ENCODE results near the gene FGD5.

Gene FGD5, protein sequence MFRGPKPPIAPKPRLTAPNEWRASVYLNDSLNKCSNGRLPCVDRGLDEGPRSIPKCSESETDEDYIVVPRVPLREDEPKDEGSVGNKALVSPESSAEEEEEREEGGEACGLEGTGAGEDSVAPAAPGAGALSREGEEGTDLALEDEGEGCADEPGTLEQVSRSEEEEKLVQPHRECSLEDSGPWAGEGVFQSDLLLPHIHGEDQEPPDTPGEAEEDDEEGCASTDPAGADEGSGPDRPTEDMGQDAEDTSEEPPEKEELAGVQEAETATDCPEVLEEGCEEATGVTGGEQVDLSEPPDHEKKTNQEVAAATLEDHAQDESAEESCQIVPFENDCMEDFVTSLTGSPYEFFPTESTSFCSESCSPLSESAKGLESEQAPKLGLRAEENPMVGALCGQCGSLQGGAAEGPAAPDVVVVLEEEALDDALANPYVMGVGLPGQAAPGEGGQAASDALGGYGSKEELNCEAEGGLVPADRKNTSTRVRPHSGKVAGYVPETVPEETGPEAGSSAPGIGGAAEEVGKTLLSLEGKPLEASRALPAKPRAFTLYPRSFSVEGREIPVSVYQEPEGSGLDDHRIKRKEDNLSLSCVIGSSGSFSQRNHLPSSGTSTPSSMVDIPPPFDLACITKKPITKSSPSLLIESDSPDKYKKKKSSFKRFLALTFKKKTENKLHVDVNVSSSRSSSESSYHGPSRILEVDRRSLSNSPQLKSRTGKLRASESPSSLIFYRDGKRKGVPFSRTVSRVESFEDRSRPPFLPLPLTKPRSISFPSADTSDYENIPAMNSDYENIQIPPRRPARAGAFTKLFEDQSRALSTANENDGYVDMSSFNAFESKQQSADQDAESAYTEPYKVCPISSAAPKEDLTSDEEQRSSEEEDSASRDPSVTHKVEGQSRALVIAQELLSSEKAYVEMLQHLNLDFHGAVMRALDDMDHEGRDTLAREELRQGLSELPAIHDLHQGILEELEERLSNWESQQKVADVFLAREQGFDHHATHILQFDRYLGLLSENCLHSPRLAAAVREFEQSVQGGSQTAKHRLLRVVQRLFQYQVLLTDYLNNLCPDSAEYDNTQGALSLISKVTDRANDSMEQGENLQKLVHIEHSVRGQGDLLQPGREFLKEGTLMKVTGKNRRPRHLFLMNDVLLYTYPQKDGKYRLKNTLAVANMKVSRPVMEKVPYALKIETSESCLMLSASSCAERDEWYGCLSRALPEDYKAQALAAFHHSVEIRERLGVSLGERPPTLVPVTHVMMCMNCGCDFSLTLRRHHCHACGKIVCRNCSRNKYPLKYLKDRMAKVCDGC (N-terminal part only)

GRCh38 chr3:14818804-14819500 lies at the start of gene FGD5:
Gene FGD5, plus strand, starts transcription at chr3:14818962. Its CDS starts 110 bp downstream, at chr3:14819072.
- no peak for DNase-seq (ENCODE audit: low read depth)

DNA sequence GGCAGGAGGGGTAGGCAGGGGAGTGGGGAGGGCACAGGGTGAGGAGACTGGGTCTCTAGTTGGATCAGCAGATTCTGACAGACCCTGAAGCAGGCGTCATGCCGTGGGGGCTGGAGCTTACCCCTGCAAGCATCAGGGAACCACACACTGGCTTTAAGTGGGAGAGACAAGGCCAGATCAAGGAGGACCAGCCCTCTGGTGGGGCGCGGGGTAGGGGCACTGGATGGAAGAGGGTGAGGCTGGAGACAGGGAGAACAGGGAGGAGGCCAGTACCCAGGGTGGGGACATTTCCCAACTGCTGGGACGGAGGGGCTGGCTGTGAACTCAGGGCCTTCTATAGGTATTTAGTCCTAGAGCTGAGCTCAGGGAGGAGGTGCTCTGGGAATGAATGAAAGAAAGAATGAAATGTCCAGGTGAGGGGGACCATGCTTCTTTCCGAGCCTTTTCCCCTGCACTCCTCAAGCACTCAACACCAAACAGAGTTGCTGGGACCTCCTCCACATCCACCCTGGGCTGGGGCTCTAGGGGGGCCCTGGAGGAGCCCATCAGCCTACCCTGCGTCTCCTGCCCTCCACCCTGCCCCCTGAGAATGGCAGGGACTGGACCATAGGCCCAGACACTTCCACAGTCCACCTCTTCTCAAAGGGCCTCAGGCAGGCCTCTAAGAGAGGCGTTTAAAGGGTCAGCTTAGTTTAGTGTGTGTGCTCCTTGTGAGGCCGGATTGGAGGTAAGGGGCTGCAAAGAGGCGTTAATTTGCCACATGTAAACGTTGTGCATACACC lies 49.0 kb upstream of the FGD5 start:
- no peak for DNase-seq (ENCODE audit: low read depth)

DNA sequence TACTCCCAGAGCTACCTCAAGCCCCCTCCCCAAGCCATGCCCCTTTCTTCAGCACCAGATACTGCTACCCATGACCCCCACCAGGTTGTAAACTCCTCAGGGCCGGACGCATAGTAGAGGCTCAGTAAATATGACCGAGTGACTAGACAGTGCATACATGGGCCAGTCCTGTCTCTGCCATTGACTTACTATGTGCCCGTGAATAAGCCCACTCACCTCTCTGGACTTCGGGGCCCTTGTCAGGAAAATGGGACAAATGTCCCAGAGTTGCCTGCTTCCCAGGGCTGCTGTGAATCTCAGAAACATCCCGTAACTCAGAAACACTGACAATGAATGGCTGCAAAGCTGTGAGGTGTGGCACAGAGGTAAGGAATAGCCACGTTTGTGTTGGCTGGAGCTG lies 48.2 kb upstream of the FGD5 start:
- DNase-seq (ENCODE audit: low read depth): no peak

- DNase-seq (ENCODE audit: low read depth): no peak
These were observed 46.9 kb upstream of the FGD5 start for GRCh38 chr3:14771593-14772497.

DNA sequence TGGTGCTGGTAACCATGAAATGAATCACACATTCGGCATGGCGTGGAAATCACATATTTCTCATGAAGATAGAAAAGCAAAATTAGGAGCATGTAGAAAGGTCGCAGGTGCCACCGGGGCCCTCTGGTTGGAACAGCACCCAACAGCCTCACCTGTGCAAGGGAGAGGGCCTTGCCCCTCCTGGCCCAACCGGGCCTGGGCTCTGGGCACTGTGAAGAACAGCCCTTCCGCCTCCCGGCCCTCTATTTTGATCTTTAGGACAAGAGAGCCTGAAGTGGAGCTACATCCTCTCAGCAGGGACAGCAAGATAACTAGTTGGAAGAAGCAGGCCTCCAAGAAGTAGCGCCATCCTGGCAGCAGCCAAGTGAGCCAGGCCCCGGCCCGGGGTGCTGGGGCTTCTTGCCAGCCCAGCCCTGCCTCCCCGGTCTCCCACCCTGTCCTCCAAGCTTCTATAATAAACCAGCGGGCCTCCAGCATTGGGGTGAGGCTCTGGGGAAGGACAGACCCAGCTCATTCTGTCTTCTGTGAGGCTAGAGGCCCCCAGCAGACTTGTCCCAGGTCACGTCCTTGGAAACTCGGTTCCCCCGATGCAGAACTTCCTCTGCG lies 46.1 kb upstream of the FGD5 start:
- DNase-seq (ENCODE audit: low read depth): no peak

GRCh38 chr3:14773281-14773680 lies 45.5 kb upstream of the FGD5 start:
- no peak for DNase-seq (ENCODE audit: low read depth)

GRCh38 chr3:14773691-14774128 lies 45.1 kb upstream of the FGD5 start:
- no peak for DNase-seq (ENCODE audit: low read depth)

- DNase-seq (ENCODE audit: low read depth): no peak
These were observed 44.3 kb upstream of the FGD5 start for GRCh38 chr3:14774431-14774830.

DNA sequence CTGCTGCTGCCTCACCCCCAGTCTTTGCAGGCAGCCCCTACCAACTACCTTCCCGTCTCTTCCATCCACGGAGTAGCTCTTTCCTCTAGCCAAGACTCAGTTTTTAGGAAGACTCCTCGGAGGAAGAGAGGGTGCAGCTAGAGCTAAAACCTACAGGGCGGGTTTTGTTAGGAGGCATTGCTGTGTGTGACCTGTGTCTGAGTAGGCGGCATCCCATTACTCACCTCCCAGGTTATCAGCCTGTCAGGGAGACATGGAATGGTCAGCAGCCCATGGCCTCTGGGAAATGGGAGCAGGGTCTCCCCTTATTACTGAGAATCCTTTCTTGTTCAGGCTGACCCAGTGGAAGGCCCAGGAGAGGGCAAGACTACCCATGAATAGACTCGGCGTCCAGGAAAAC lies 43.8 kb upstream of the FGD5 start:
- no peak for DNase-seq (ENCODE audit: low read depth)

DNA sequence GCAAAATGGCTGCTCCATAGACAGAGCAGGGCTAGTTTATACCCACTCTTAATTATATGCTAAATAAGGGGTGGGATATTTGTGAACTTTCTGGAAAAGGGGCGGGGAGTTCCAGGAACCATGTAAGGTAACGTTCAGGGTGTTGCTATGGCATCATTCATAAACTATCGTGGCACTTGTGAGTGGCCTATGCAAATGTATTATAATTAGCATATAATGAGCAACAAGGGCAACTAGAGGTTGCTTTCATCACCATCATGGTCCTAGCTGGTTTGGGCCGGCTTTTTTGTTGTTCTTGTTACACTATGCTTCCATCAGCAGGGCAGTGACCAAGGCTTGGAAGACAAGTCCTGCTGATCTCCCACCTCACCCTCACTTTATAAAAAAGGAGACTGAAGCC lies 43.2 kb upstream of the FGD5 start:
- DNase-seq (ENCODE audit: low read depth): no peak

DNA sequence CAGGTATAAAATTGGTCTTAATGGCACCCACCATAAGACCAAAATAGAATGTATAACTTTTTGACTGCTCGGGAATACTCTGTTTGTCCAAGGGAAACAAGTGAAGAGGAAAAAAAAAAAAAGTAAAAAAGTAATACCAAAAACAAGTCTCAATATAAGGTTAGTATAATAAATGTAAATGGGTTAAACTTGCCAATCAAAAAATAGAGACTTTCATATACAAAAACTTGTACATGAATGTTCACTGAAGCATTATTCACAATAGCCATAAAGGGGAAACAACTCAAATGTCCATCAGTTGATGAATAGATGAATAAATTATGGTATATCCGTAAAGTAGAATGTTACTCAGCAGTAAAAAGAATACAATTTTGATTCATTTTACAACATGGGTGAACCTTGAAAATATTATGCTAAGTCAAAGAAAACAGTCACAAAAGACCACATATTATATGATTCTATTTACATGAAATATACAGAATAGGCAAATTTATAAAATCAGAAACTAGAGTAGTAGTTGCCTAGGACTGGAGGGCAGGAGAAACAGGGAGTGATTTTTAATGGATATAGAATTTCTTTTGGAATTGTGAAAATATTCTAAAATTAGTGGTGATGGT lies 39.6 kb upstream of the FGD5 start:
- DNase-seq (ENCODE audit: low read depth): no peak

DNA sequence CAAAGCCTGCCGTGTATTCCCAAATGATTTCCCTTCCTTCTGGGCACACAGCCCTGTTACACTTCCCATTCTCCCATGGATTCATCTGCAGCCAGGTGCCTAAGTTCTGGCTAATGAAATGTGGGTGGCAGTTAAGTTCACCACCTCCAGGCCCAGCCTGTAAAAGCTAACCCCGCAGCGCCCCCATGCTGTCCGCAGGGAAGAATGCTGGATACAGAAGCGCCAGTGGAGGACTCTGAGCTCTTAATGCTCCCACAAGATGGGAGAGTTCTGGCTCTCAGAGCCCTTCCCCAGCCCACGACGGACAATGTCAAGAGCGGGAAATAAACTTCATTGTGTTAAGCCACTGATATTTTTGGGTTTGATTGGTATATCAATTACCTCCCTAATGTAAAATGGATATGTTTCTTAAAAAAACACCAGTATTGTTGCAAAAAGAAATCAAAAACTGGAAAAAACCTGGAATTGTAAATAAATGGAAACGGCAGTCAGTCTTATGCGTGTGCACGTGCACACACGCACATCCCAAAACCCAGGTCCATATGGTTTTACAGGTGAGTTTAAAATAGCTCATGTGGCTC lies 37.7 kb upstream of the FGD5 start:
- no peak for DNase-seq (ENCODE audit: low read depth)

GRCh38 chr3:14783480-14784086 lies 35.2 kb upstream of the FGD5 start:
- DNase-seq (ENCODE audit: low read depth): no peak

DNA sequence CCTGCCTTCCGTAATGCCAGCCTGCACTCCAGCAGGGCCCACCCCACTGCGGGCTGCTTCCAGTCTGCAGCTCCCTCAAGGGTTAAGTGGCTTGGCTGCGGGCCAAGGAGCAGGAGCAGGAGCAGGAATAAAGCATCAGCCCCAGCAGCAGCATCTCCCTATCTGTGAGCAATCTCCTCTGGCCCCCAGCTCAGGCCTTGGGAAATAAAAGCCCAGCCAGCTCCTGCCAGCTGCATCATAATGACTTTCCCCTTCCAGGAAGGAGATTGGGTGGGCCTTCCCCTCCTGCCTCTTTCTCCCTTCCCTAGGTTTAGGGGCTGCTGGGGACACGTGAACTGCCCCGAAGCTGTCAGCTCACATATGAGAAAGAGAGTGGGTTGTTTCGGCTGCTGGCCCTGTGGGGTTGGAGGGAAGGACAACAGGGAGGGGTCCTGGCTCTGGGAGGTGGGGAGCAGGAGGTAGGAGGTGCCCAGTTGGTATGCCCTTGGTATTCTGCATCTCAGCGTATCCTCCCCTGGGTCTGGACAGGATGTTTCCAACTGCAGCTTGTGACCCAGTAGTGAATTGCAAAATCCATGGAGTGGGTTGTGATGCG lies 34.6 kb upstream of the FGD5 start:
- no peak for DNase-seq (ENCODE audit: low read depth)

- DNase-seq (ENCODE audit: low read depth): no peak
These were observed 33.3 kb upstream of the FGD5 start for GRCh38 chr3:14785207-14786155.

DNA sequence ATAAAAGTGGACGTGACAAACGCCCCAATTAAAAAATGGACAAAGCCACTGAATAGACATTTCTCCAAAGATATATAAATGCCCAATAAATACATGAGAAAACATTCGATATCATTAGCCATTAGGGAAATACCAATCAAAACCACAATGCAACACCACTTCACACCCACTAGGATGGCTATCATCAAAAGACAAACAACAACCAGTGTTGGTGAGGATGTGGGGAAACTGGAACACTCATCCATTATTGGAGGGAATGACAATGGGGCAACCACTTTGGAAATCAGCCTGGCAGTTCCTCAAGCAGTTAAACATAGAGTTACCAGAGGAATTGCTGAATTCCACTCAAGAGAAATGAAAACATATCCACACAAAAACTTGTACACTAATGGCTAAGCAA lies 32.4 kb upstream of the FGD5 start:
- no peak for DNase-seq (ENCODE audit: low read depth)

Data from GM04503 (cell line).